Lung (tissue), 12 donors: ENCODE data around the gene ALDOB. TPM values are rescaled to one million over a fixed set of nuclear protein-coding genes. Genes with fewer than 3 reads are reported as not detected.

Experiments
- ATAC-seq: fragments of 200-7000 bp; cut with Tn5 transposase; one replicate; pipeline ENCODE4 v1.9.1; 2020; ENCODE audit warnings: moderate number of reproducible peaks; ENCODE audit not compliant: insufficient read depth, low FRiP score
- DNase-seq, 3 donors: peaks; one replicate each; pipeline ENCODE4 v3.0.0-alpha.2; 2013 to 2017
- H3K27ac ChIP-seq, 2 donors: one replicate each; pipeline ENCODE4 v1.5.1; 2013; ENCODE audit warnings: mild to moderate bottlenecking in 2 of 2, moderate library complexity in 2 of 2, control low read depth in 1 of 2, inconsistent platforms in 1 of 2, low read depth in 1 of 2, low read length in 1 of 2
- H3K27me3 ChIP-seq, 3 donors: one replicate each; pipeline ENCODE4 v1.5.1; 2013; ENCODE audit warnings: low read length in 2 of 3; ENCODE audit not compliant: control insufficient read depth in 3 of 3, insufficient read depth in 3 of 3
- H3K36me3 ChIP-seq, 4 donors: one replicate each; pipeline ENCODE4 v1.5.1; 2013; ENCODE audit warnings: low read length in 4 of 4, mild to moderate bottlenecking in 1 of 4, moderate library complexity in 1 of 4; ENCODE audit not compliant: control insufficient read depth in 4 of 4, insufficient read depth in 4 of 4
- H3K4me1 ChIP-seq, 5 donors: one replicate each; pipeline ENCODE4 v1.5.1; 2013; ENCODE audit warnings: low read length in 5 of 5, mild to moderate bottlenecking in 2 of 5, moderate library complexity in 1 of 5; ENCODE audit not compliant: control insufficient read depth in 5 of 5, insufficient read depth in 5 of 5
- H3K4me3 ChIP-seq: one replicate; pipeline ENCODE4 v1.5.1; 2013; ENCODE audit warnings: mild to moderate bottlenecking, control low read depth, moderate library complexity
- H3K9ac ChIP-seq, 2 donors: one replicate each; pipeline ENCODE4 v1.5.1; 2013; ENCODE audit warnings: low read length in 2 of 2, control low read depth in 1 of 2; ENCODE audit not compliant: insufficient read depth in 1 of 2
- H3K9me3 ChIP-seq, 4 donors: one replicate each; pipeline ENCODE4 v1.5.1; 2013; ENCODE audit warnings: low read length in 3 of 4, mild to moderate bottlenecking in 1 of 4, moderate library complexity in 1 of 4; ENCODE audit not compliant: control insufficient read depth in 4 of 4, insufficient read depth in 3 of 4
- CTCF ChIP-seq: IDR thresholded peaks from 2 replicates; pipeline ENCODE4 v1.5.1; 2012; ENCODE audit warnings: mild to moderate bottlenecking; ENCODE audit errors: control extremely low read depth, extremely low read depth
- WGBS, 2 donors: extraction: QIAGEN DNeasy Blood & Tissue Kit; methylation state at CpG; one replicate each; pipeline ENCODE4 v1.1.7; 2013; 5-methylcytosine and 5-hydroxymethylcytosine counted together
- polyA plus RNA-seq, 2 donors: library from polyadenylated mRNA; stranded (reverse); fragments of 200-250 nt; gene quantifications; one replicate each; pipeline ENCODE4 v1.2.1, GENCODE V29; 2013
- total RNA-seq, 2 donors: library from RNA; depleted of rRNA in 1 of 2; stranded (reverse); fragments of >200 nt in 1 of 2; gene quantifications; one replicate each; pipeline ENCODE4 v1.2.1, GENCODE V29; 2014 to 2021
- donor health status: control.
- donor health status: control.
- donor health status: Bipolar disorder and iron deficiency.
- donor health status: healthy.
- donor health status: DM: yes; HTN: yes; CAD: no.

ALDOB gene
- total and polyA plus RNA-seq, 4 donors: 0.06 to 1.1 (median 0.09) TPM; not detected in 1

- 45 to 56% methylated on average over 3 of the region's 3 CpGs for WGBS, 2 donors
- no peaks in the 10 kb centered on the region for H3K27me3 ChIP-seq
- DNase-seq (no peak), ATAC-seq (no peak)
- H3K4me1 ChIP-seq: no peaks in the 10 kb centered on the region
- H3K9ac ChIP-seq: no peak overlapping the region
- no peak for TF ChIP-seq CTCF
- no peaks in the 10 kb centered on the region for H3K9me3 ChIP-seq
- H3K4me3 ChIP-seq: no peak overlapping the region
- H3K36me3 ChIP-seq: no peaks in the 10 kb centered on the region
- H3K27ac ChIP-seq: no peak overlapping the region
Measured at GRCh38 chr9:101457003-101457402, 21.4 kb upstream of the ALDOB start.

- ATAC-seq (no peak), DNase-seq (no peak)
- Histone ChIP-seq H3K4me1 (no peaks in the 10 kb centered on the region), H3K27ac (no peak overlapping the region), H3K9me3 (no peaks in the 10 kb centered on the region), H3K9ac (no peak overlapping the region), H3K27me3 (peaks cover 0 to 1% (median 0%) of the 10 kb centered on the region in 3 donors), H3K4me3 (no peak overlapping the region), H3K36me3 (no peaks in the 10 kb centered on the region)
- 69 to 84% methylated on average over 2 of the region's 2 CpGs for WGBS, 2 donors
- TF ChIP-seq CTCF: no peak
Measured at GRCh38 chr9:101455656-101456240, 20.2 kb upstream of the ALDOB start.

- Histone ChIP-seq H3K9ac (no peak overlapping the region), H3K4me3 (no peak overlapping the region), H3K36me3 (no peaks in the 10 kb centered on the region), H3K9me3 (no peaks in the 10 kb centered on the region), H3K4me1 (peaks cover 0 to 3% (median 0%) of the 10 kb centered on the region in 5 donors), H3K27ac (no peak overlapping the region), H3K27me3 (peaks cover 0 to 11% (median 6%) of the 10 kb centered on the region in 3 donors)
- DNase-seq: no peak
- ATAC-seq: no peak
- no peak for TF ChIP-seq CTCF
- WGBS, 2 donors: 75 to 91% methylated on average over 4 of the region's 4 CpGs
Measured at GRCh38 chr9:101453776-101454570, 18.4 kb upstream of the ALDOB start.
